ENCODE results near the gene ECSCR. TPM values are rescaled to one million over a fixed set of nuclear protein-coding genes. Genes with fewer than 3 reads are reported as not detected.

The ECSCR gene
- total RNA-seq, 1 experiment from 2014 or later: not detected

DNA sequence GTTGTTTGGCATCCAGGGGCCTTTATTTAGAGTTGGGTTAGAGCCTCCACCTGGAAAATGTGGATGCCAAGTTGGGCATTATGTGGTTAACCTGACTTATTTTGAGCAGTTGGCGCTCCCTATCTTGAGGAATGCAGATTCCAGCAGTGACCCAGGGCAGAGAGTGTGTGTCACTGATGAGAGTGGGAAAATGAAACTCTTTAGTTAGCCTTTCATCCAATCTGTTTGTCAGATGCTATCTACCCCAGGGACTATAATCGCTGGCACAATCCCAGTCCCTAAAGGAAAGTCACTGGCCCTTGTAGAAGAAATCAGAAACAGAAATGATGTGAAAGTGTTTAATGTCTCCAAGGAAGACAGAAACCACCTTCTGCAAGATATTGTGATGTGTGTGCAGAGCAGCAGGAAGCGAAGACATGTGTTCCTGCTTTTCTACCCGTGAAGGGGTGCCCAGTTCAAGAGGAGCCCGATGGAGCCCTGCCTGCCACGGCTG lies 30.2 kb upstream of the ECSCR start:
- no TSS peak for BruUV-seq (replicated peaks)
- in situ Hi-C loops (cut with HindIII; ENCODE audit: low pct_unique_long_range_greater_than_20kb, low sequenced_read_pairs): no loop called here
- intact Hi-C loops (cut with micrococcal nuclease; ENCODE audit: unreplicated experiment): no loop called here
- Histone ChIP-seq H3K36me3 (ENCODE audit: control insufficient read depth, insufficient read depth, low read length) (no peaks in the 10 kb centered on the region), H3K27me3 (ENCODE audit: control insufficient read depth, insufficient read depth, low read length) (no peaks in the 10 kb centered on the region), H3K4me3 (ENCODE audit: low read depth in 2 of 2, low read length in 2 of 2) (no peak overlapping the region), H3K9me3 (ENCODE audit: control insufficient read depth, insufficient read depth, low read depth, low read length) (no peaks in the 10 kb centered on the region), H3K27ac (ENCODE audit: low read length) (no peak overlapping the region), H3K4me1 (ENCODE audit: control insufficient read depth, insufficient read depth, low read length) (peaks cover 8% of the 10 kb centered on the region)
- ChIA-PET POLR2A (no interaction called here), CTCF (no interaction called here)
- DNase-seq (ENCODE audit: low read depth, low spot score) (no peak), ATAC-seq (peak; percentile 83; the same call in 1 of the 2 replicates)
- TF ChIP-seq POLR2AphosphoS5 (IDR thresholded peaks at IDR 0.05; ENCODE audit: low read depth, low read length) (no peak), TCF7L2 (IDR thresholded peaks at IDR 0.05; ENCODE audit: low read depth, low read length) (no peak), SIN3A (IDR thresholded peaks at IDR 0.05; ENCODE audit: borderline replicate concordance, insufficient read depth, low read depth, low read length) (no peak)
- TF ChIP-seq, protein P1, sequence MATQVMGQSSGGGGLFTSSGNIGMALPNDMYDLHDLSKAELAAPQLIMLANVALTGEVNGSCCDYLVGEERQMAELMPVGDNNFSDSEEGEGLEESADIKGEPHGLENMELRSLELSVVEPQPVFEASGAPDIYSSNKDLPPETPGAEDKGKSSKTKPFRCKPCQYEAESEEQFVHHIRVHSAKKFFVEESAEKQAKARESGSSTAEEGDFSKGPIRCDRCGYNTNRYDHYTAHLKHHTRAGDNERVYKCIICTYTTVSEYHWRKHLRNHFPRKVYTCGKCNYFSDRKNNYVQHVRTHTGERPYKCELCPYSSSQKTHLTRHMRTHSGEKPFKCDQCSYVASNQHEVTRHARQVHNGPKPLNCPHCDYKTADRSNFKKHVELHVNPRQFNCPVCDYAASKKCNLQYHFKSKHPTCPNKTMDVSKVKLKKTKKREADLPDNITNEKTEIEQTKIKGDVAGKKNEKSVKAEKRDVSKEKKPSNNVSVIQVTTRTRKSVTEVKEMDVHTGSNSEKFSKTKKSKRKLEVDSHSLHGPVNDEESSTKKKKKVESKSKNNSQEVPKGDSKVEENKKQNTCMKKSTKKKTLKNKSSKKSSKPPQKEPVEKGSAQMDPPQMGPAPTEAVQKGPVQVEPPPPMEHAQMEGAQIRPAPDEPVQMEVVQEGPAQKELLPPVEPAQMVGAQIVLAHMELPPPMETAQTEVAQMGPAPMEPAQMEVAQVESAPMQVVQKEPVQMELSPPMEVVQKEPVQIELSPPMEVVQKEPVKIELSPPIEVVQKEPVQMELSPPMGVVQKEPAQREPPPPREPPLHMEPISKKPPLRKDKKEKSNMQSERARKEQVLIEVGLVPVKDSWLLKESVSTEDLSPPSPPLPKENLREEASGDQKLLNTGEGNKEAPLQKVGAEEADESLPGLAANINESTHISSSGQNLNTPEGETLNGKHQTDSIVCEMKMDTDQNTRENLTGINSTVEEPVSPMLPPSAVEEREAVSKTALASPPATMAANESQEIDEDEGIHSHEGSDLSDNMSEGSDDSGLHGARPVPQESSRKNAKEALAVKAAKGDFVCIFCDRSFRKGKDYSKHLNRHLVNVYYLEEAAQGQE (IDR thresholded peaks at IDR 0.05; ENCODE audit: insufficient read depth in 1 of 2, low read depth in 2 of 2, low read length in 1 of 2): no peak
- TF ChIP-seq, protein P2, sequence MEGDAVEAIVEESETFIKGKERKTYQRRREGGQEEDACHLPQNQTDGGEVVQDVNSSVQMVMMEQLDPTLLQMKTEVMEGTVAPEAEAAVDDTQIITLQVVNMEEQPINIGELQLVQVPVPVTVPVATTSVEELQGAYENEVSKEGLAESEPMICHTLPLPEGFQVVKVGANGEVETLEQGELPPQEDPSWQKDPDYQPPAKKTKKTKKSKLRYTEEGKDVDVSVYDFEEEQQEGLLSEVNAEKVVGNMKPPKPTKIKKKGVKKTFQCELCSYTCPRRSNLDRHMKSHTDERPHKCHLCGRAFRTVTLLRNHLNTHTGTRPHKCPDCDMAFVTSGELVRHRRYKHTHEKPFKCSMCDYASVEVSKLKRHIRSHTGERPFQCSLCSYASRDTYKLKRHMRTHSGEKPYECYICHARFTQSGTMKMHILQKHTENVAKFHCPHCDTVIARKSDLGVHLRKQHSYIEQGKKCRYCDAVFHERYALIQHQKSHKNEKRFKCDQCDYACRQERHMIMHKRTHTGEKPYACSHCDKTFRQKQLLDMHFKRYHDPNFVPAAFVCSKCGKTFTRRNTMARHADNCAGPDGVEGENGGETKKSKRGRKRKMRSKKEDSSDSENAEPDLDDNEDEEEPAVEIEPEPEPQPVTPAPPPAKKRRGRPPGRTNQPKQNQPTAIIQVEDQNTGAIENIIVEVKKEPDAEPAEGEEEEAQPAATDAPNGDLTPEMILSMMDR (IDR thresholded peaks at IDR 0.05): no peak

DNA sequence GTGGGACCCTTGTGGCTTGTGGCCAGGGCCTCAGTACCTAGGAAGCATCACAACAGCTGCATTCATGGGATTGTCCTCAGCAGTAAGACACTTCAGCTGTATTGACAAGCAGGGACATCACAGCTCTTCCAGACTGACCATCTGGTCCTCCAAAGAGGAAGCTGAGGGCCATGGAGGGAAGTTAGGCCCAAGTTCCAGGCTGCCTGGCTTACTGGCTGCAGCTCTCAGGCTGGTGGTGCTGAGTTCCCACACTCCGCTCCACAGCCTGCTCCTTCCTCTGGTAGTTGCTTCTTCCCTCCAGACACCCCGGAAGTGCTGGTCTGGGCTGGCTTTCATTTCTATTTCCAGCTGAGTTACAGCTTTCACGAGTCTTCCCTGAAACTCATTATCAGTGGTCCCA lies 25.7 kb upstream of the ECSCR start:
- ATAC-seq (no peak), DNase-seq (ENCODE audit: low read depth, low spot score) (no peak)
- H3K4me1 ChIP-seq (ENCODE audit: control insufficient read depth, insufficient read depth, low read length): peaks cover 8% of the 10 kb centered on the region
- intact Hi-C loops (cut with micrococcal nuclease; ENCODE audit: unreplicated experiment) (no loop called here), in situ Hi-C loops (cut with HindIII; ENCODE audit: low pct_unique_long_range_greater_than_20kb, low sequenced_read_pairs) (no loop called here)
- no peak overlapping the region for H3K4me3 ChIP-seq (ENCODE audit: low read depth in 2 of 2, low read length in 2 of 2)
- no peak overlapping the region for H3K27ac ChIP-seq (ENCODE audit: low read length)
- H3K36me3 ChIP-seq (ENCODE audit: control insufficient read depth, insufficient read depth, low read length): no peaks in the 10 kb centered on the region
- ChIA-PET POLR2A (no interaction called here), CTCF (no interaction called here)
- H3K9me3 ChIP-seq (ENCODE audit: control insufficient read depth, insufficient read depth, low read depth, low read length): no peaks in the 10 kb centered on the region
- no peaks in the 10 kb centered on the region for H3K27me3 ChIP-seq (ENCODE audit: control insufficient read depth, insufficient read depth, low read length)
- TF ChIP-seq, protein P1 (IDR thresholded peaks at IDR 0.05; ENCODE audit: insufficient read depth in 1 of 2, low read depth in 2 of 2, low read length in 1 of 2): no peak
- TF ChIP-seq POLR2AphosphoS5 (IDR thresholded peaks at IDR 0.05; ENCODE audit: low read depth, low read length) (no peak), SIN3A (IDR thresholded peaks at IDR 0.05; ENCODE audit: borderline replicate concordance, insufficient read depth, low read depth, low read length) (no peak), TCF7L2 (IDR thresholded peaks at IDR 0.05; ENCODE audit: low read depth, low read length) (no peak)
- TF ChIP-seq, protein P2 (IDR thresholded peaks at IDR 0.05): no peak
- BruUV-seq (replicated peaks): no TSS peak
